HEK293T (cell line): ENCODE data around the gene ARMC2.

Experiments
- CTCF ChIA-PET: fragments of 350-600 bp; formaldehyde crosslinking; extraction: SDS; loops from one replicate; lab custom pipeline; 2021; ENCODE audit warnings: antibody characterized with exemption, inconsistent platforms; lab: Yijun Ruan, JAX
- POLR2A ChIA-PET: fragments of 350-600 bp; formaldehyde crosslinking; extraction: SDS; loops from one replicate; lab custom pipeline; 2020; ENCODE audit warnings: antibody characterized with exemption, inconsistent platforms; lab: Yijun Ruan, JAX
- DNase-seq: peaks from one replicate; pipeline ENCODE4 v3.0.0; 2012; ENCODE audit warnings: mixed read lengths; ENCODE audit errors: extremely low spot score
- ARNT ChIP-seq: fragments of 450-650 bp; IDR thresholded peaks from 2 replicates; pipeline ENCODE4 v1.6.1; 2017; ENCODE audit warnings: mild to moderate bottlenecking
- BHLHE40 ChIP-seq: fragments of 450-650 bp; IDR thresholded peaks from 2 replicates; pipeline ENCODE4 v1.6.1; 2016; ENCODE audit warnings: mild to moderate bottlenecking, moderate library complexity, borderline replicate concordance
- CTBP1 ChIP-seq: fragments of 450-650 bp; IDR thresholded peaks from 2 replicates; pipeline ENCODE4 v1.6.1; 2016; ENCODE audit warnings: borderline replicate concordance
- ELF4 ChIP-seq: fragments of 450-650 bp; IDR thresholded peaks from 2 replicates; pipeline ENCODE4 v1.6.1; 2017; ENCODE audit warnings: antibody characterized with exemption
- FOXA1 ChIP-seq: fragments of 450-650 bp; IDR thresholded peaks from 2 replicates; pipeline ENCODE4 v1.6.1; 2016; ENCODE audit warnings: mild to moderate bottlenecking
- FOXK2 ChIP-seq: fragments of 450-650 bp; IDR thresholded peaks from 2 replicates; pipeline ENCODE4 v1.6.1; 2016; ENCODE audit warnings: mild to moderate bottlenecking
- FOXM1 ChIP-seq: fragments of 450-650 bp; IDR thresholded peaks from 2 replicates; pipeline ENCODE4 v1.6.1; 2017; ENCODE audit warnings: mild to moderate bottlenecking, borderline replicate concordance
- HDGF ChIP-seq: fragments of 450-650 bp; IDR thresholded peaks from 2 replicates; pipeline ENCODE4 v1.6.1; 2017; ENCODE audit warnings: antibody characterized with exemption, borderline replicate concordance
- L3MBTL2 ChIP-seq: fragments of 450-650 bp; conservative IDR thresholded peaks from 2 replicates; pipeline ENCODE4 v1.6.1; 2016; ENCODE audit warnings: mild to moderate bottlenecking
- LEF1 ChIP-seq: fragments of 450-650 bp; IDR thresholded peaks from 2 replicates; pipeline ENCODE4 v1.6.1; 2017; ENCODE audit warnings: mild to moderate bottlenecking, borderline replicate concordance
- NFRKB ChIP-seq: fragments of 450-650 bp; IDR thresholded peaks from 2 replicates; pipeline ENCODE4 v1.6.1; 2016; ENCODE audit warnings: mild to moderate bottlenecking, moderate library complexity
- PKNOX1 ChIP-seq: fragments of 450-650 bp; IDR thresholded peaks from 2 replicates; pipeline ENCODE4 v1.6.1; 2016
- SP1 ChIP-seq: fragments of 450-650 bp; IDR thresholded peaks from 2 replicates; pipeline ENCODE4 v1.6.1; 2017
- SUZ12 ChIP-seq: fragments of 450-650 bp; IDR thresholded peaks from 2 replicates; pipeline ENCODE4 v1.6.1; 2016; ENCODE audit warnings: mild to moderate bottlenecking
- TARDBP ChIP-seq: fragments of 450-650 bp; IDR thresholded peaks from 2 replicates; pipeline ENCODE4 v1.6.1; 2016
- ZNF384 ChIP-seq: fragments of 450-650 bp; IDR thresholded peaks from 2 replicates; pipeline ENCODE4 v1.6.1; 2016

Gene ARMC2

GRCh38 chr6:108897371-108897770 is 49.1 kb downstream of the ARMC2 start:
- DNase-seq = no peak

DNA sequence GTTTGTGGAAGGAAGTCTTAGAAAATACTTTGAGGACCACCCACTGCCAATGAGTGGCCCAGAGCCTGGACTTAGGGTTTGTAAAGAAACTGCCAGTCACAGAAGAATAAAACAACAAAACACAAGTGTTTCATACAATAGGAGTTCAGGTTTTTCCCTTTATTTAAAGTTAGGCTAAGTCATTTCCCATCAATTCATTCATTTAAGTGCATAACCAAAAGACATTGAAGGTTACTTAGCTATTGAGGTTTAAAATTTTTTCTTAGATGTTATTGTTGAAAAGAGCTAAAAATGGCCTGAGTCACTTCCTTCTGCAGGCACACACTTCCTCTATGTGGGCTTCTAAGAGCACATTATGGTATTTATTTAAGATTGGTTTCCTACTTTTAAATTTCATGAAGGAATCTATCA is 54.2 kb downstream of the ARMC2 start:
- no peak for DNase-seq
- ChIA-PET CTCF (interaction anchor here (1.4 kb wide), 1 partner anchor 9 kb away, joined by 6 read pairs; no protein-coding TSS in a partner anchor), POLR2A (no interaction called here)
- TF ChIP-seq TARDBP (no peak), PKNOX1 (no peak), FOXM1 (no peak), FOXK2 (no peak)

More at GRCh38 chr6:108897371-108897770, 49.1 kb downstream of the ARMC2 start:
- TF ChIP-seq ARNT (no peak), FOXM1 (no peak), HDGF (no peak), BHLHE40 (no peak), L3MBTL2 (no peak), SUZ12 (no peak), NFRKB (no peak), FOXA1 (no peak), SP1 (no peak), ZNF384 (no peak), TARDBP (no peak), CTBP1 (no peak), ELF4 (no peak), FOXK2 (no peak), LEF1 (no peak), PKNOX1 (no peak)
- ChIA-PET CTCF (no interaction called here), POLR2A (no interaction called here)

DNA sequence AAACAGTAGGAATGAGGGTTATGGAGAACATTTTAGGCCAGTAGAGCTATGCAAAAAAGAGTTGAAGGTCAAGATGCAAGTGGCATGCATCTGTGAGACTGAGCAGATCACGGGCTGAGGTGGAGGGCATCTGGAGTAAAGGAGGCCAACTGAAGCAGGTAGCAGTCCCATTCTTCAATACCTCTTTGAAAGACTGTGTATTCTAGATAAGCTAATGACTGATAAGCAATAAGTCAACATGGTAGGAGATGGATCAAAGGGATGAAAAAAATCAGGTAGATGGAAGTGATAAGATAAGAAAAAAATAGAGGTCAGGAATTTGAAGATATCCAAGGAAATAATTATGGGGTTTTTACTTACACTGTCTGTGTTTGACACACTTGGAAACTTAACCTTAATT is 55.6 kb downstream of the ARMC2 start:
- POLR2A ChIA-PET = interaction anchor here (0.6 kb wide), 1 partner anchor 168 kb away, joined by 3 read pairs; no protein-coding TSS in a partner anchor
- TF ChIP-seq ZNF384 (no peak), TARDBP (no peak), NFRKB (no peak), BHLHE40 (no peak), FOXA1 (no peak), ELF4 (no peak), ARNT (no peak), FOXK2 (no peak), PKNOX1 (no peak), SP1 (no peak), SUZ12 (no peak), LEF1 (no peak), CTBP1 (no peak), HDGF (no peak), FOXM1 (no peak), L3MBTL2 (no peak)
- no peak for DNase-seq
- CTCF ChIA-PET = interaction anchor here (0.8 kb wide), 1 partner anchor 10 kb away, joined by 4 read pairs; no protein-coding TSS in a partner anchor

- TF ChIP-seq ZNF384 = no peak
- no peak for TF ChIP-seq HDGF
- TF ChIP-seq TARDBP = no peak
- no peak for TF ChIP-seq SUZ12
- TF ChIP-seq NFRKB = no peak
- TF ChIP-seq SP1 = no peak
- no peak for TF ChIP-seq PKNOX1
- no peak for DNase-seq
- POLR2A ChIA-PET = no interaction called here
These were observed 56.5 kb downstream of the ARMC2 start for GRCh38 chr6:108904741-108905140.

GRCh38 chr6:108914235-108915022 is 66.2 kb downstream of the ARMC2 start:
- TF ChIP-seq PKNOX1 = no peak
- TF ChIP-seq CTBP1 = no peak
- TF ChIP-seq L3MBTL2 = no peak
- no peak for TF ChIP-seq FOXA1
- no peak for TF ChIP-seq LEF1
- TF ChIP-seq NFRKB = no peak
- TF ChIP-seq FOXK2 = no peak
- no peak for TF ChIP-seq SP1
- TF ChIP-seq HDGF = no peak
- TF ChIP-seq TARDBP = no peak
- TF ChIP-seq ZNF384 = no peak
- POLR2A ChIA-PET = no interaction called here
- CTCF ChIA-PET = interaction anchor here (0.6 to 0.7 kb wide), 2 partner anchors 54 to 407 kb away, joined by 3 to 10 read pairs; no protein-coding TSS in a partner anchor
- peak; percentile 65 for DNase-seq

More at GRCh38 chr6:108904741-108905140, 56.5 kb downstream of the ARMC2 start:
- CTCF ChIA-PET = no interaction called here
